ENCODE data around the gene CDYL2. TPM values are rescaled to one million over a fixed set of nuclear protein-coding genes. Genes with fewer than 3 reads are reported as not detected.
"Not testable (repeated sequence)": the region's sequence is repeated elsewhere in the genome, so short reads cannot be mapped to it uniquely, and the experiment has no call there.

CDYL2 gene
- total RNA-seq, 1 donor from 2014 or later: 5.4 TPM

- TF ChIP-seq, protein P1, sequence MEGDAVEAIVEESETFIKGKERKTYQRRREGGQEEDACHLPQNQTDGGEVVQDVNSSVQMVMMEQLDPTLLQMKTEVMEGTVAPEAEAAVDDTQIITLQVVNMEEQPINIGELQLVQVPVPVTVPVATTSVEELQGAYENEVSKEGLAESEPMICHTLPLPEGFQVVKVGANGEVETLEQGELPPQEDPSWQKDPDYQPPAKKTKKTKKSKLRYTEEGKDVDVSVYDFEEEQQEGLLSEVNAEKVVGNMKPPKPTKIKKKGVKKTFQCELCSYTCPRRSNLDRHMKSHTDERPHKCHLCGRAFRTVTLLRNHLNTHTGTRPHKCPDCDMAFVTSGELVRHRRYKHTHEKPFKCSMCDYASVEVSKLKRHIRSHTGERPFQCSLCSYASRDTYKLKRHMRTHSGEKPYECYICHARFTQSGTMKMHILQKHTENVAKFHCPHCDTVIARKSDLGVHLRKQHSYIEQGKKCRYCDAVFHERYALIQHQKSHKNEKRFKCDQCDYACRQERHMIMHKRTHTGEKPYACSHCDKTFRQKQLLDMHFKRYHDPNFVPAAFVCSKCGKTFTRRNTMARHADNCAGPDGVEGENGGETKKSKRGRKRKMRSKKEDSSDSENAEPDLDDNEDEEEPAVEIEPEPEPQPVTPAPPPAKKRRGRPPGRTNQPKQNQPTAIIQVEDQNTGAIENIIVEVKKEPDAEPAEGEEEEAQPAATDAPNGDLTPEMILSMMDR (conservative IDR thresholded peaks at IDR 0.05; ENCODE audit: low read depth, low read length): no peak
- DNase-seq (ENCODE audit: low read depth): no peak
- H3K4me3 ChIP-seq (ENCODE audit: low read depth, low read length): no peak overlapping the region
Measured at GRCh38 chr16:80654094-80654862, 150.1 kb downstream of the CDYL2 start.

DNA sequence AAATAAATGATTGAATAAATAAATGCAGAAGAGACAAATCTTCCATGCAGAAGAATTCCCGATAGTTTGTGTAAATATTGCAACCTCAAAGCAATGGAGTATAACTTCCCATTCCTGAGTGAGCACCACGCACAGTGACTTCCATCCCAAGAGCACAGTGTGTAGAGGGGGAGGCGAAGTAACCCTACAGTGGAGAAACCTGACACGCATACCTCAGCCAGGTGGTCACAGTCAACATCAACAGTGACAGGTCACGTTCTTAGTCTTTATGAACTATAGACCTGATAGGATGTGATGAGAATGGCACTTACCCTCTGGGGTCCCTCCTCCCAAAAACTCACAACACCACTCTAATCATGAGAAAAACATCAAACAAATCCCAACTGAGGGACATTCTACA, 152.0 kb downstream of the CDYL2 start:
- no peak overlapping the region for H3K4me3 ChIP-seq (ENCODE audit: low read depth, low read length)
- TF ChIP-seq, protein P1 (conservative IDR thresholded peaks at IDR 0.05; ENCODE audit: low read depth, low read length): no peak
- no peak for DNase-seq (ENCODE audit: low read depth)

- H3K4me3 ChIP-seq (ENCODE audit: low read depth, low read length); DNase-seq (ENCODE audit: low read depth): not testable (repeated sequence)
Measured at GRCh38 chr16:80650281-80650680, 154.1 kb downstream of the CDYL2 start.

- no peak overlapping the region for H3K4me3 ChIP-seq (ENCODE audit: low read depth, low read length)
Measured at GRCh38 chr16:80640316-80640715, 164.1 kb downstream of the CDYL2 start.

DNA sequence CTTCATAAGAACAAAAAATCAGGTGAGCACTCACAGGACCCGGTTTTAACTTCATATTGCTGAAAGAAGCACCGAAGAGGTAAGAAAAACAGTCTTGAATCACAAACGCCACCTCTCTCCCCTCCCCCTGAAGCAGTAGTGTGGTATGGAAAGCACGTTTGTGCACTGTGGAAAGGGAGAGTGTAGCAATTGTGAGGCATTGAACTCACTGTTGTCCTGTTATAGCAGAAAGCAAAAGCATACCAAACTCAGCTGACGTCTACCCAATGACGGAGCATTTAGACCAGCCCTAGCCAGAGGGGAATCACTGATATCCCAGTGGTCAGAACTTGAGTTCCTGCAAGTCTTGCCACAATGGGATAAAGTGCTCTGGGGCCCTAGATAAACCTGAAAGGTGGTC, 164.8 kb downstream of the CDYL2 start:
- TF ChIP-seq, protein P1 (conservative IDR thresholded peaks at IDR 0.05; ENCODE audit: low read depth, low read length): no peak
- H3K4me3 ChIP-seq (ENCODE audit: low read depth, low read length): no peak overlapping the region
- no peak for DNase-seq (ENCODE audit: low read depth)

More at GRCh38 chr16:80640316-80640715, 164.1 kb downstream of the CDYL2 start:
- TF ChIP-seq, protein P1 (conservative IDR thresholded peaks at IDR 0.05; ENCODE audit: low read depth, low read length): no peak
- no peak for DNase-seq (ENCODE audit: low read depth)

DNA sequence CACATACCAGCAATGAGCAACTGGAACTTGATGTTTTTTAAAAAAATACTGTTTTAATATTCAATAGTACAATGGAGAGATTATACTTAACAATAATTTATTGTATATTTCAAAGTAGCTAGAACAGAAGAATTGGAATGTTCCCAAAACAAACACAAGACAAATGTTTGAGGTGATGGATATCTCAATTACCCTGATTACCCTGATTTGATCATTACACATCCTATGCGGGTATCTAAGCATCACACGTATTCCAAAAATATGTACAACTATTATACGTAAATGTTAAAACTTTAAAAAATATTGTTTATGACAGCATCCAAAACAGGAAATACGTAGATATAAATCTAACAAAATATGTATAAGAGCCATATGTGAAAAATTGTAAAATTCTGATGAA, 166.8 kb downstream of the CDYL2 start:
- TF ChIP-seq, protein P1 (conservative IDR thresholded peaks at IDR 0.05; ENCODE audit: low read depth, low read length): no peak
- H3K4me3 ChIP-seq (ENCODE audit: low read depth, low read length): no peak overlapping the region
- no peak for DNase-seq (ENCODE audit: low read depth)

GRCh38 chr16:80631581-80631980, 172.8 kb downstream of the CDYL2 start:
- no peak overlapping the region for H3K4me3 ChIP-seq (ENCODE audit: low read depth, low read length)
- TF ChIP-seq, protein P1 (conservative IDR thresholded peaks at IDR 0.05; ENCODE audit: low read depth, low read length): no peak
- no peak for DNase-seq (ENCODE audit: low read depth)

Measured in epithelial cell of proximal tubule (primary cell).